B cell (primary cell): Measurements from ENCODE around the gene DVL1.

ENCODE experiments used
- CTCF ChIP-seq: fragments of 200-600 bp; IDR thresholded peaks from one replicate; pipeline ENCODE4 v1.8.0; 2022; ENCODE audit warnings: antibody characterized with exemption, mild to moderate bottlenecking
- EZH2 ChIP-seq: IDR thresholded peaks from 2 replicates; pipeline ENCODE4 v1.6.1; 2012; ENCODE audit warnings: borderline replicate concordance, low read depth, mild to moderate bottlenecking, moderate library complexity, low read length; ENCODE audit not compliant: insufficient read depth, poor library complexity, severe bottlenecking

- TF ChIP-seq CTCF, result no peak
- no peak for TF ChIP-seq EZH2
Observed at GRCh38 chr1:1365875-1366698, 16.9 kb upstream of the DVL1 start.
